Central memory CD8-positive, alpha-beta T cell (primary cell): ENCODE results near the gene PKP2.
"Not testable (repeated sequence)": the region's sequence is repeated elsewhere in the genome, so short reads cannot be mapped to it uniquely, and the experiment has no call there.

Experiments
- ATAC-seq: fragments of 150-1000 bp; cut with Tn5 transposase; replicated peaks from 2 replicates; pipeline ENCODE4 v1.10.0; 2022; ENCODE audit warnings: mild to moderate bottlenecking, moderate FRiP score, moderate number of reproducible peaks; ENCODE audit not compliant: poor library complexity, severe bottlenecking; ENCODE audit errors: extremely low read depth
- DNase-seq, 2 donors: peaks; one replicate each; pipeline ENCODE4 v3.0.0; 2021; ENCODE audit warnings: low spot score in 2 of 2
- H3K27ac Mint-ChIP-seq: one replicate; pipeline ENCODE4 v1.8.0; 2022; ENCODE audit warnings: low read depth, mild to moderate bottlenecking, moderate library complexity, mixed read lengths
- H3K27me3 Mint-ChIP-seq: one replicate; pipeline ENCODE4 v1.8.0; 2022; ENCODE audit warnings: mixed read lengths
- H3K36me3 Mint-ChIP-seq: one replicate; pipeline ENCODE4 v1.8.0; 2022; ENCODE audit warnings: mild to moderate bottlenecking, moderate library complexity, mixed read lengths; ENCODE audit not compliant: insufficient read depth
- H3K4me1 Mint-ChIP-seq: one replicate; pipeline ENCODE4 v1.8.0; 2022; ENCODE audit warnings: mixed read lengths
- H3K4me3 Mint-ChIP-seq: one replicate; pipeline ENCODE4 v1.8.0; 2022; ENCODE audit warnings: mild to moderate bottlenecking, moderate library complexity, mixed read lengths
- H3K9me3 Mint-ChIP-seq: one replicate; pipeline ENCODE4 v1.8.0; 2022; ENCODE audit warnings: mixed read lengths

PKP2 gene

DNA sequence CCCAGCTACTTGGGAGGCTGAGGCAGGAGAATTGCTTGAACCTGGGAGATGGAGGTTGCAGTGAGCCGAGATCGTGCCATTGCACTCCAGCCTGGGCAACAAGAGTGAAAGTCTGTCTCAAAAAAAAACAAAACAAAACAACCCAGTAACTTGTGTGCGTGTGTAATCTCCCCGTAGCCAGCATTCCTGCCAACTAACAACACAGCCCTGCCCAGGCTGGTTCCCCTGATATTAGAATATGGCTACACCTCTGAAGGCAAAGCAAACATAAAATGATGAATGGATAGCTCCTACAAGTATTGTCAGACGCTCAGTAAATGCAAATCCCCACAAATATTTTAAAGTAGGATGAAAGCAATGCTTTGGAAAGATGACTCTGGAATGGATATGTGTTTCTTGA, 24.2 kb downstream of the PKP2 start:
- H3K27ac Mint-ChIP-seq, H3K36me3 Mint-ChIP-seq, H3K27me3 Mint-ChIP-seq, H3K9me3 Mint-ChIP-seq, ATAC-seq, H3K4me1 Mint-ChIP-seq, DNase-seq, H3K4me3 Mint-ChIP-seq: not testable (repeated sequence)

DNA sequence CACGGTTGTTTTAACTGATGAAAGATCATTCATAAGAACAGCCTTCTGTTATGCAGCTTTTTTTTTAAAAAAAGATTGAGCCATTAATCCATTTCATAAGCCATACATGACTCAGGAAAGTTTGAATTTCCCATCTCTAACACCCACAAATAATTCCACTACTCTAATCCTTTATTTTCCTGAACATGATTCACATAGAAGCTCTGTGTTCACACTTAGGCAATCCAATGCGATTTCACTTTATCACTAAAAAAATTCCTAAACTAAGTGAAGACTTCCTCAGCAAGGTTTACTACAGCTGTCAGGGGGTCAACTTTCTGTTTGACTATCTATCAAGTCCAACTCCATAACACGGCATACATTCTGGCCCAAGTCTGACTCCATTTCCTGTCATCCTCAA, 25.9 kb downstream of the PKP2 start:
- no peaks in the 10 kb centered on the region for H3K4me1 Mint-ChIP-seq
- ATAC-seq (no peak), DNase-seq (no peak)
- no peaks in the 10 kb centered on the region for H3K9me3 Mint-ChIP-seq
- H3K27ac Mint-ChIP-seq = no peak overlapping the region
- H3K4me3 Mint-ChIP-seq = no peak overlapping the region
- no peaks in the 10 kb centered on the region for H3K36me3 Mint-ChIP-seq
- no peaks in the 10 kb centered on the region for H3K27me3 Mint-ChIP-seq

DNA sequence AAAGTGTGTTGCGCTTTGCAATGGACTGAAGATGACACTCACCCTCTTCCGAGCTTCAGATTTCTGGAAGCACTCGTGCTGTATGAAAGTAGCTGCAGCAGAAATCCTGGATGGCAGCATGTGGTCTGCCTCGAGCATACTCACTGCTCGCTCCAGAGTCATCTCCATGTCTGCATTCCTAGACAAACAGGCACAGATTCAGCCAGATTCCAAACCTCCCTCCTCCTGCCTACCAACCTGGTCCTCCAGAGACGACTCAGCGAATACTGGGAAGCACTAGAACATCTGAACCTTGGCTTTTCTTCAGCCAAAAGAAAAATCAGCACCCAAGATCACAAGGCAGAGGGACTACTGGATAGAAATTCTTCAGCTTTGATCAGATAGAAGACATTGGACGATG, 27.7 kb downstream of the PKP2 start:
- DNase-seq (no peak), ATAC-seq (no peak)
- Mint-ChIP-seq H3K36me3 (no peaks in the 10 kb centered on the region), H3K9me3 (no peaks in the 10 kb centered on the region), H3K4me1 (no peaks in the 10 kb centered on the region), H3K27ac (no peak overlapping the region), H3K4me3 (no peak overlapping the region), H3K27me3 (no peaks in the 10 kb centered on the region)

DNA sequence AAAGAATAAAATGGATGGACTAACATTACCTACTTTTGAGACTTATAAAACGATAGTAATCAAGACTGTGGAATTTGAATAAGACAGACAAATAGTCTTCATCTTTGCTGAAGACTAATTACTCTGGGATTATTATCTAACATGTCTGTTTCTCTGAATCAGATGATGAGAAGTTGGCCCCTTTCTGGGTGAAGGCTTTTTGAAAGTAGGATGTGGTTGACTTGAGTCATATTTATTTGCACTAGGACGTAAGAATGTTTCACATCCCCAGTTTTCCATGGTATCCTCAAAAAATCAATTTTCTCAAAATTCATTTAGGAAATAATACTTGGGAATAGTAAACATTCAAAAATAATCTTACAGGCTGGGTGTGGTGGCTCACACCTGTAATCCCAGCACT, 31.8 kb downstream of the PKP2 start:
- H3K36me3 Mint-ChIP-seq = no peaks in the 10 kb centered on the region
- peaks cover 11% of the 10 kb centered on the region for H3K27me3 Mint-ChIP-seq
- no peak for ATAC-seq

DNA sequence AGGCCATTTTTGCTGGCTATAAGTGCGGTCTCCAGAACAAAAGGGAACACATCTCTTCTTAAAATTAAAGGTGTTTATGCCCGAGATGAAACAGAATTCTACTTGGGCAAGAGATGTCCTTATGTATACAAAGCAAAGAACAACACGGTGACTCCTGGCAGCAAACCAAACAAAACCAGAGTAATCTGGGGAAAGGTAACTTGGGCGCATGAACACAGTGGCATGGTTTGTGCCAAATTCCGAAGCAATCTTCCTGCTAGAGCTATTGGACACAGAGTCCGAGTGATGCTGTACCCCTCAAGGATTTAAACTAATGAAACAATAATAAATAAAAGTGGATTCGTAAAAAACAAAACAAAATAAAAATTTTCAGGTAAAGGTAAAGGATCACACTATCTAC, 33.4 kb downstream of the PKP2 start:
- no peak overlapping the region for H3K27ac Mint-ChIP-seq
- H3K4me1 Mint-ChIP-seq = no peaks in the 10 kb centered on the region
- H3K9me3 Mint-ChIP-seq = no peaks in the 10 kb centered on the region
- H3K36me3 Mint-ChIP-seq = no peaks in the 10 kb centered on the region
- no peak for DNase-seq
- no peak for ATAC-seq
- peaks cover 11% of the 10 kb centered on the region for H3K27me3 Mint-ChIP-seq
- no peak overlapping the region for H3K4me3 Mint-ChIP-seq

More for the DNA sequence above, 31.8 kb downstream of the PKP2 start:
- Mint-ChIP-seq H3K27ac (no peak overlapping the region), H3K4me1 (no peaks in the 10 kb centered on the region), H3K4me3 (no peak overlapping the region), H3K9me3 (no peaks in the 10 kb centered on the region)
- no peak for DNase-seq

DNA sequence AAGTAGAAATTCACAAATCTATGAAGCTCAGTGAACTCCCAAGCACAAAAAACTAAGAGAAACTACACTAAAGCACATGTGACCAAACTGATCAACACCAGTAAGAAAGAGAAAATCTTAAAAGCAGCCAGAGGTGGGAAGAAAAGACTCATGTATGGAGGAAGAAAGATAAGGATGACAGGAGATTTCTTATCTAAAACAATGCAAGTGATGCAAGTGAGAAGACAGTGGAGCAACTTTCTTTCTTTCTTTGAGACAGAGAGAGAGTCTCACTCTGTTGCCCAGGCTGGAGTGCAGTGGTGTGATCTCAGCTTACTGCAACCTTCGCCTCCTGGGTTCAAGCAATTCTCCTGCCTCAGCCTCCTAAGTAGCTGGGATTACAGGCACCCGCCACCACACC, 34.9 kb downstream of the PKP2 start:
- H3K4me1 Mint-ChIP-seq, ATAC-seq, H3K36me3 Mint-ChIP-seq, DNase-seq, H3K27ac Mint-ChIP-seq, H3K9me3 Mint-ChIP-seq, H3K4me3 Mint-ChIP-seq: not testable (repeated sequence)
- peaks cover 11% of the 10 kb centered on the region for H3K27me3 Mint-ChIP-seq

DNA sequence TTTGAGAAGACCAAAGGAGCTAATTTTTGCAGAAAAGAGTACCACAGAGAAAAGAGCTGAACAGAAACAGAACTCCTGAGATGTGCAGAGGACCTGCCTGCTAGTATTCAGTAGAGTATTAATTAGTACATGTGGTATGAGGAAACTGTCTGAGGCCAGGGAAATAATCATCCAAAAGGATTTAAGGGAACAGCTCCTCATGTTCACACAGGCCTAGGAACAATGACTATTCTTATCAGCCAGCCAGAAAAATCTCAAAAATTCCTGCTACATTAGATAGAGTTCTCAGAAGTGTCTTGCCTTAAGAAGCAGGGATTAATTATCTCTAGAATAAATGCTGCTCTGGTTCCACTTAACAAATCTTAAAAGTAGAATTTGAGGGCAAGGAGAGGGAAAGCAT, 36.4 kb downstream of the PKP2 start:
- H3K4me1 Mint-ChIP-seq = no peaks in the 10 kb centered on the region
- H3K36me3 Mint-ChIP-seq = no peaks in the 10 kb centered on the region
- H3K9me3 Mint-ChIP-seq = no peaks in the 10 kb centered on the region
- no peak overlapping the region for H3K4me3 Mint-ChIP-seq
- ATAC-seq (no peak), DNase-seq (no peak)
- H3K27me3 Mint-ChIP-seq = peaks cover 12% of the 10 kb centered on the region
- H3K27ac Mint-ChIP-seq = no peak overlapping the region

DNA sequence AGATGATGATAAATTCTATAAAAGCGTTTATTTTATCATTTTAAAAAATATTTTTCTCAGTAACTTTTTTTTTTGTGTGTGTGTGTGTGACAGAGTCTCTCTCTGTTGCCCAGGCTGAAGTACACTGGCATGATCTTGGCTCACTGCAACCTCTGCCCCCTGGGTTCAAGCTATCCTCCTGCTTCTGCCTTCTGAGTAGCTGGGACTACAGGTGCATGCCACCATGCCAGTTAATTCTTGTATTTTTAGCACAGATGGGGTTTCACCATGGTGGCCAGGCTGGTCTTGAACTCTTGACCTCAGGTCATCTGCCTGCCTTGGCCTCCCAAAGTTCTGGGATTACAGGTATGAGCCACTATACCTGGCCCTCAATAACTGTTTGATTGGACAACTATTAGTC, 37.2 kb downstream of the PKP2 start:
- no peaks in the 10 kb centered on the region for H3K36me3 Mint-ChIP-seq
- ATAC-seq (no peak), DNase-seq (no peak)
- peaks cover 20% of the 10 kb centered on the region for H3K27me3 Mint-ChIP-seq
- H3K9me3 Mint-ChIP-seq = no peaks in the 10 kb centered on the region
- H3K4me1 Mint-ChIP-seq = no peaks in the 10 kb centered on the region
- H3K4me3 Mint-ChIP-seq = no peak overlapping the region
- H3K27ac Mint-ChIP-seq = no peak overlapping the region

DNA sequence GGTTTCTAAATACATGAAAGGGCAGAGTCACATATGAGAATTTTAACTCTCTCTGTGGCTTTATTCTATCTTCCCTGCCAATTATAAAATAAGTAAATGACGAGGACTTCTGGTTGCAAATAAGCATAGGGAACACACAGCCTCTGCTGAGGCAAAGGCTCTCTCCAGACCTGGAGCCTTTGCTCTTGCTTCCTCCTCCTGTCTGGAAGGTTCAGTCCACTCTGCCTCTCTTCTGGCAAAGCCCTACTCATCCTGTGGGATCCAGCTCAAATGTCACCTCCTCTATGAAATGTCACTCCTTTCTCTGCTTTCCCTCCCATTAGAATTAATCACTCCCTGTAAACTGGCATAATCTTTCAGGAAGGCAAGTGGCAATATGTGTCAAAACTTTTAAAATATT, 41.9 kb downstream of the PKP2 start:
- no peak overlapping the region for H3K4me3 Mint-ChIP-seq
- H3K27me3 Mint-ChIP-seq = peaks cover 13% of the 10 kb centered on the region
- no peaks in the 10 kb centered on the region for H3K36me3 Mint-ChIP-seq
- ATAC-seq = no peak
- no peaks in the 10 kb centered on the region for H3K4me1 Mint-ChIP-seq
- DNase-seq = no peak
- H3K27ac Mint-ChIP-seq = no peak overlapping the region
- no peaks in the 10 kb centered on the region for H3K9me3 Mint-ChIP-seq

DNA sequence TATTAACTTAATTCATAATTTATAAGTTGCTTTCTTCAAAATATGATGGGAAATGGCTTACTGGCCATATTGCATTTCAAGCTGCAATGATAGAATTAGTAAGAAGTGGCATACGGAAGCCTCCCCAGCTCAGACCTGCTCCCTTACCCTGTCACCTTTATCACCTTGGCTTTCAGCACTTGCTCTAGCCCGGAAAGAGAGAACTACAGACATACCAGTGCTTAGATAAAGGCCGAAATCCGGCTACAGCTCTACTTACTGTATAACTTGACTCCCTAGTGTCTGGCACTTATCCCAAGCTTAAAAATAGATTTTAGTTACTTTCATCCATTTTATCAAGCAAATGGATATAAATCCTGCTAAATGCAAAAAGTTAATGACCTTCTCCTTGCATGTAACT, 42.5 kb downstream of the PKP2 start:
- no peaks in the 10 kb centered on the region for H3K4me1 Mint-ChIP-seq
- no peaks in the 10 kb centered on the region for H3K36me3 Mint-ChIP-seq

DNA sequence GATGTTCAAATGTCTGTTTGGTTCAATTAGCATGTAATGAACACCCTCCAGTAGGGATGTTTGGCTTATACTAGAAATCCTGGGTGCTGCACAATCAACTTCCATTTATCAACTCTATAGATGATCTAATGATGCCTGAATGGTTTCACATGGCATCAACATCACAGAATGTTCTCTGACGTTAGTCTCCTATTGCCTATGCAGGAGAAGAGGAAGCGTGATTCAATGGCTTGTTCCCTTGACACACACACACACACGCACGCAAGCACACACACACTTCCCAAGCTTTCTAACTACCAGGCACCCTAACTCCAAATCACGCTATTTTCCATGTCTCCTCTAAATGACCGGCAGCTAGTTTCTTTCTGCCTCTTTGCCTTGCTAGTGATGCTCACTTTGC, 49.3 kb downstream of the PKP2 start:
- no peak for DNase-seq
- no peak overlapping the region for H3K4me3 Mint-ChIP-seq
- H3K27me3 Mint-ChIP-seq = no peaks in the 10 kb centered on the region
- no peaks in the 10 kb centered on the region for H3K4me1 Mint-ChIP-seq
- H3K27ac Mint-ChIP-seq = no peak overlapping the region
- no peak for ATAC-seq
- no peaks in the 10 kb centered on the region for H3K36me3 Mint-ChIP-seq
- no peaks in the 10 kb centered on the region for H3K9me3 Mint-ChIP-seq

More for the DNA sequence above, 42.5 kb downstream of the PKP2 start:
- no peak overlapping the region for H3K27ac Mint-ChIP-seq
- no peak overlapping the region for H3K4me3 Mint-ChIP-seq
- H3K9me3 Mint-ChIP-seq = no peaks in the 10 kb centered on the region
- ATAC-seq (no peak), DNase-seq (no peak)
- H3K27me3 Mint-ChIP-seq = peaks cover 13% of the 10 kb centered on the region

DNA sequence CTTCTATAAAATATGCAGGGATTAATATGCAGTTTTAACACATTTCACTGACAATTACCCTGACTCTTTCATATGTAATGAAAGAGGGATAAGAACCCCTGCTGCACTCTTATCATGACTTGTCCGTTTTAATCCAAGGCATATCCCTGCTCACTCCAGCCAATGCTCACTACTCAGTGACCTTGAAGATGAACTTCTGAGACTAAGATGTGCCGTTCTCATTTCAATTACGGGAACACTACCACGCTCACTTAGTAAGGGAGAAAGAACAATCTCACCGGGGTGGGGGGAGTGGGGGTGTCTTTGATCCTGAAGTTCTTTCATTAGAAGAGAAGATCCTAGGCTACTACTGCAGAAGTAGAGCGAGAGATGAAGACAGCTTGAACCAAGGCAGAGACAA, 50.5 kb downstream of the PKP2 start:
- Mint-ChIP-seq H3K4me1 (no peaks in the 10 kb centered on the region), H3K27me3 (no peaks in the 10 kb centered on the region), H3K27ac (no peak overlapping the region), H3K36me3 (no peaks in the 10 kb centered on the region), H3K9me3 (no peaks in the 10 kb centered on the region), H3K4me3 (no peak overlapping the region)
- DNase-seq = no peak
- no peak for ATAC-seq

DNA sequence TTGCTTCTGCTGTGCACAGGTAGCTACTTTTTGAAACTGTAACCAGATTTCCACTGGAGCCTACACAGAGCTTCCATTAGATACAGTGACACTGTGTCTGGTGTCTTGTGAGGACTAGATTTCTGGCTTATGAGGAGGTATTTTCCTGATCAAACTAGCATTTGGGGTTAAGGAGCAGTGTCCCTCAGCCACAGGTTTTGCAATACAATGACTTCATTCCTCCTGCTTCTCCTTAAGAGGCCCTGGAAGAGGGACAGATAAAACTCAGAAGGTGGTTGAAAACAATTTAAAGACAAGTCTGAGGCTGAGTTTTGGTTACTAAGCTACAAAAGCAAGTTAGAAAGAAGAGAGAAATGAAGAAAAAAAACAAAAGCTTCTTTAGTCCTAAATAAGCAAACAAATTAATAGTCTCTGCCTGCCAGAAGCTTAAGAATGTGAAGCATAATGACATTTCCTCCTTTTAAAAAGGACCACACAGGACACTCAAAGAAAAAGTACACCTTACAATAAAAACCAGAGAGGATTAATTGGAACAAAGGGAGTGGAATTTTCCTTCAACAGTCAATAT, 53.0 kb downstream of the PKP2 start:
- Mint-ChIP-seq H3K36me3 (no peaks in the 10 kb centered on the region), H3K4me1 (no peaks in the 10 kb centered on the region), H3K27me3 (no peaks in the 10 kb centered on the region), H3K27ac (no peak overlapping the region), H3K4me3 (no peak overlapping the region), H3K9me3 (no peaks in the 10 kb centered on the region)
- DNase-seq (no peak), ATAC-seq (no peak)

DNA sequence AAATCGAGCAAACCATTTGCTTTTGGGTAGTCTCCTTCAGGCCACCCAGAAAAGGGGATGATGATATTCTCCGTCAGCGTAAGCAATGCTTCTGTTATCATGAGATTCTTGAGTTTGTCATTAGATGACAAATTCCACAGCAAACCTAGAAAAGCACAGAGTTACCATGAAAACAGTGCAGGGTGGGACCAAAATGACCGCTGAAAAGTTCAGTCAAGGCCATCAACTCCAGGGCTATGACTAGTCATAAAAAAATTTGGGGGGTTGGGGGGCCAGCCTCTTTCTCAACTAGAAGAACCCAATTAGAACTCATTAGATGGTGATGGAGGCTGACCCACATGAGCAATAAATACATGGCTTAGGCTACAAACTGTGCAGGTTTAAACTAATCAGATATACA, 55.5 kb downstream of the PKP2 start:
- H3K4me3 Mint-ChIP-seq = no peak overlapping the region
- peaks cover 10% of the 10 kb centered on the region for H3K9me3 Mint-ChIP-seq
- H3K27ac Mint-ChIP-seq = no peak overlapping the region
- DNase-seq (no peak), ATAC-seq (no peak)
- no peaks in the 10 kb centered on the region for H3K36me3 Mint-ChIP-seq
- no peaks in the 10 kb centered on the region for H3K4me1 Mint-ChIP-seq
- H3K27me3 Mint-ChIP-seq = peaks cover 11% of the 10 kb centered on the region
